ENCODE results near the gene CADM1. TPM values are rescaled to one million over a fixed set of nuclear protein-coding genes. Genes with fewer than 3 reads are reported as not detected.

CADM1 gene
- total RNA-seq = 1 to 10 TPM; 1.2 to 1.8 TPM

- no peak within 1 kb of the TSS for H3K27ac Mint-ChIP-seq
- ATAC-seq (ENCODE audit: low read depth) (peak; percentile 74), DNase-seq (peak; percentile 58)
- H3K36me3 Mint-ChIP-seq = no peaks in the 10 kb centered on the region
- peak within 1 kb of the TSS; percentile 38 for H3K4me3 Mint-ChIP-seq
- no peaks in the 10 kb centered on the region for H3K9me3 Mint-ChIP-seq
- POLR2A ChIA-PET = no interaction called here
- H3K4me1 Mint-ChIP-seq = no peaks in the 10 kb centered on the region
- H3K27me3 Mint-ChIP-seq = peaks cover 29% of the 10 kb centered on the region
Measured at GRCh38 chr11:115504276-115505158, at the start of gene CADM1. CADM1 (minus strand) TSS chr11:115504415.

GRCh38 chr11:115552773-115553438 lies 48.7 kb upstream of the CADM1 start:
- ATAC-seq (ENCODE audit: low read depth) (no peak), DNase-seq (no peak)
- POLR2A ChIA-PET = no interaction called here
- Mint-ChIP-seq H3K27ac (no peak overlapping the region), H3K4me3 (no peak overlapping the region), H3K36me3 (no peaks in the 10 kb centered on the region), H3K9me3 (no peaks in the 10 kb centered on the region), H3K27me3 (no peaks in the 10 kb centered on the region), H3K4me1 (no peaks in the 10 kb centered on the region)

GRCh38 chr11:115552151-115552772 lies 48.0 kb upstream of the CADM1 start:
- Mint-ChIP-seq H3K4me3 (no peak overlapping the region), H3K9me3 (no peaks in the 10 kb centered on the region), H3K4me1 (no peaks in the 10 kb centered on the region), H3K27ac (no peak overlapping the region), H3K36me3 (no peaks in the 10 kb centered on the region), H3K27me3 (no peaks in the 10 kb centered on the region)
- POLR2A ChIA-PET = no interaction called here
- no peak for DNase-seq
- no peak for ATAC-seq (ENCODE audit: low read depth)

GRCh38 chr11:115550291-115551059 lies 46.3 kb upstream of the CADM1 start:
- Mint-ChIP-seq H3K4me3 (no peak overlapping the region), H3K27ac (no peak overlapping the region), H3K36me3 (no peaks in the 10 kb centered on the region), H3K9me3 (no peaks in the 10 kb centered on the region), H3K27me3 (no peaks in the 10 kb centered on the region), H3K4me1 (no peaks in the 10 kb centered on the region)
- no peak for DNase-seq
- POLR2A ChIA-PET = no interaction called here
- ATAC-seq (ENCODE audit: low read depth) = no peak

GRCh38 chr11:115548878-115549528 lies 44.8 kb upstream of the CADM1 start:
- H3K9me3 Mint-ChIP-seq = no peaks in the 10 kb centered on the region
- DNase-seq (no peak), ATAC-seq (ENCODE audit: low read depth) (no peak)
- H3K4me3 Mint-ChIP-seq = no peak overlapping the region
- no peaks in the 10 kb centered on the region for H3K36me3 Mint-ChIP-seq
- H3K27ac Mint-ChIP-seq = no peak overlapping the region
- no peaks in the 10 kb centered on the region for H3K27me3 Mint-ChIP-seq
- H3K4me1 Mint-ChIP-seq = no peaks in the 10 kb centered on the region
- POLR2A ChIA-PET = no interaction called here

- Mint-ChIP-seq H3K27me3 (no peaks in the 10 kb centered on the region), H3K4me1 (no peaks in the 10 kb centered on the region), H3K9me3 (no peaks in the 10 kb centered on the region), H3K36me3 (no peaks in the 10 kb centered on the region), H3K27ac (no peak overlapping the region), H3K4me3 (no peak overlapping the region)
- POLR2A ChIA-PET = no interaction called here
- ATAC-seq (ENCODE audit: low read depth) (no peak), DNase-seq (no peak)
Measured at GRCh38 chr11:115545581-115546210, 41.5 kb upstream of the CADM1 start.

GRCh38 chr11:115544422-115544948 lies 40.3 kb upstream of the CADM1 start:
- no peak for DNase-seq
- ATAC-seq (ENCODE audit: low read depth) = no peak
- POLR2A ChIA-PET = no interaction called here
- Mint-ChIP-seq H3K27me3 (no peaks in the 10 kb centered on the region), H3K4me1 (no peaks in the 10 kb centered on the region), H3K27ac (no peak overlapping the region), H3K4me3 (no peak overlapping the region), H3K36me3 (no peaks in the 10 kb centered on the region), H3K9me3 (no peaks in the 10 kb centered on the region)

- Mint-ChIP-seq H3K9me3 (no peaks in the 10 kb centered on the region), H3K27ac (no peak overlapping the region), H3K4me3 (no peak overlapping the region), H3K4me1 (no peaks in the 10 kb centered on the region), H3K27me3 (no peaks in the 10 kb centered on the region), H3K36me3 (no peaks in the 10 kb centered on the region)
- DNase-seq = no peak
- POLR2A ChIA-PET = no interaction called here
- ATAC-seq (ENCODE audit: low read depth) = no peak
Measured at GRCh38 chr11:115541518-115541917, 37.3 kb upstream of the CADM1 start.

GRCh38 chr11:115539844-115540243 lies 35.6 kb upstream of the CADM1 start:
- no peak for DNase-seq
- Mint-ChIP-seq H3K4me1 (no peaks in the 10 kb centered on the region), H3K36me3 (no peaks in the 10 kb centered on the region), H3K4me3 (no peak overlapping the region), H3K9me3 (no peaks in the 10 kb centered on the region), H3K27ac (no peak overlapping the region), H3K27me3 (no peaks in the 10 kb centered on the region)
- POLR2A ChIA-PET = no interaction called here
- ATAC-seq (ENCODE audit: low read depth) = no peak

GRCh38 chr11:115535781-115536180 lies 31.6 kb upstream of the CADM1 start:
- Mint-ChIP-seq H3K27me3 (no peaks in the 10 kb centered on the region), H3K4me3 (no peak overlapping the region), H3K9me3 (no peaks in the 10 kb centered on the region), H3K36me3 (no peaks in the 10 kb centered on the region), H3K4me1 (no peaks in the 10 kb centered on the region), H3K27ac (no peak overlapping the region)
- POLR2A ChIA-PET = no interaction called here
- ATAC-seq (ENCODE audit: low read depth) (no peak), DNase-seq (no peak)

GRCh38 chr11:115530752-115531151 lies 26.5 kb upstream of the CADM1 start:
- H3K9me3 Mint-ChIP-seq = no peaks in the 10 kb centered on the region

GRCh38 chr11:115528225-115528624 lies 24.0 kb upstream of the CADM1 start:
- POLR2A ChIA-PET = no interaction called here
- no peak overlapping the region for H3K4me3 Mint-ChIP-seq

More at GRCh38 chr11:115530752-115531151, 26.5 kb upstream of the CADM1 start:
- no peak overlapping the region for H3K27ac Mint-ChIP-seq
- H3K4me1 Mint-ChIP-seq = no peaks in the 10 kb centered on the region
- H3K4me3 Mint-ChIP-seq = no peak overlapping the region
- POLR2A ChIA-PET = no interaction called here
- DNase-seq (no peak), ATAC-seq (ENCODE audit: low read depth) (no peak)
- H3K36me3 Mint-ChIP-seq = no peaks in the 10 kb centered on the region
- peaks cover 3% of the 10 kb centered on the region for H3K27me3 Mint-ChIP-seq

More at GRCh38 chr11:115528225-115528624, 24.0 kb upstream of the CADM1 start:
- no peaks in the 10 kb centered on the region for H3K4me1 Mint-ChIP-seq
- no peak for DNase-seq
- H3K27ac Mint-ChIP-seq = no peak overlapping the region
- peaks cover 3% of the 10 kb centered on the region for H3K27me3 Mint-ChIP-seq
- H3K9me3 Mint-ChIP-seq = no peaks in the 10 kb centered on the region
- no peak for ATAC-seq (ENCODE audit: low read depth)
- no peaks in the 10 kb centered on the region for H3K36me3 Mint-ChIP-seq
